OCI-LY1 (cell line): Measurements from ENCODE around the gene PLIN4.

ENCODE experiments used
- H2AFZ ChIP-seq: fragments of 200-600 bp; sonication (generic), shearing (Covaris generic); 2 replicates; pipeline ENCODE4 v1.6.0; 2014; ENCODE audit warnings: antibody characterized with exemption, mild to moderate bottlenecking, low read length
- H3F3A ChIP-seq: fragments of 200-600 bp; sonication (generic), shearing (Covaris generic); 2 replicates; pipeline ENCODE4 v1.6.0; 2014; ENCODE audit warnings: mild to moderate bottlenecking, antibody characterized with exemption, low read length, moderate library complexity; ENCODE audit not compliant: insufficient read depth
- H3K27ac ChIP-seq: fragments of 200-600 bp; sonication (generic); 2 replicates; pipeline ENCODE4 v1.5.1; 2014; ENCODE audit warnings: low read length, mixed run types, mild to moderate bottlenecking, low read depth; ENCODE audit not compliant: poor library complexity, severe bottlenecking
- H3K27me3 ChIP-seq: fragments of 200-600 bp; sonication (generic); 2 replicates; pipeline ENCODE4 v1.6.0; 2014; ENCODE audit warnings: antibody characterized with exemption, mild to moderate bottlenecking, low read length, moderate library complexity; ENCODE audit not compliant: insufficient read depth
- H3K36me3 ChIP-seq: fragments of 200-600 bp; sonication (generic); 2 replicates; pipeline ENCODE4 v1.6.1; 2014; ENCODE audit warnings: mild to moderate bottlenecking, antibody characterized with exemption, low read length, moderate library complexity, mixed read lengths; ENCODE audit not compliant: insufficient read depth
- H3K4me1 ChIP-seq: fragments of 200-600 bp; sonication (generic); 2 replicates; pipeline ENCODE4 v1.5.1; 2014; ENCODE audit warnings: mild to moderate bottlenecking, low read length, moderate library complexity; ENCODE audit not compliant: insufficient read depth, severe bottlenecking
- H3K4me2 ChIP-seq: fragments of 200-600 bp; sonication (generic), shearing (Covaris generic); 2 replicates; pipeline ENCODE4 v1.6.1; 2014; ENCODE audit warnings: low read length
- H3K4me3 ChIP-seq: fragments of 200-600 bp; sonication (generic); 2 replicates; pipeline ENCODE4 v1.5.1; 2014; ENCODE audit warnings: low read length, low read depth, mild to moderate bottlenecking, mixed read lengths; ENCODE audit not compliant: poor library complexity, severe bottlenecking
- H3K79me2 ChIP-seq: fragments of 200-600 bp; shearing (Covaris generic); 2 replicates; pipeline ENCODE4 v1.6.1; 2016; ENCODE audit warnings: mixed run types, low read length, mixed read lengths; ENCODE audit not compliant: insufficient read depth
- H3K9ac ChIP-seq: fragments of 200-600 bp; sonication (generic), shearing (Covaris generic); 2 replicates; pipeline ENCODE4 v1.6.1; 2014; ENCODE audit warnings: mild to moderate bottlenecking, low read length, mixed read lengths
- H3K9me2 ChIP-seq: fragments of 200-600 bp; sonication (generic), shearing (Covaris generic); 2 replicates; pipeline ENCODE4 v1.6.1; 2014; ENCODE audit warnings: low read depth, mild to moderate bottlenecking, low read length, mixed read lengths
- H3K9me3 ChIP-seq: fragments of 200-600 bp; shearing (Covaris generic); 2 replicates; pipeline ENCODE4 v1.6.1; 2014; ENCODE audit warnings: low read length, mixed read lengths
- H4K20me1 ChIP-seq: fragments of 200-600 bp; sonication (generic), shearing (Covaris generic); 2 replicates; pipeline ENCODE4 v1.6.0; 2016; ENCODE audit warnings: mild to moderate bottlenecking, low read length; ENCODE audit not compliant: insufficient read depth
- EZH2 ChIP-seq: fragments of 200-600 bp; sonication (generic), shearing (Covaris generic); IDR thresholded peaks from 2 replicates; pipeline ENCODE4 v1.8.0; 2017; ENCODE audit warnings: borderline replicate concordance, mixed run types, mild to moderate bottlenecking, antibody characterized with exemption, low read length, moderate library complexity, mixed read lengths
- TF ChIP-seq, protein P1 (sequence below): fragments of 200-600 bp; sonication (generic), shearing (Covaris generic); IDR thresholded peaks from 2 replicates; pipeline ENCODE4 v1.5.1; 2017; ENCODE audit warnings: mild to moderate bottlenecking, antibody characterized with exemption, low read length, moderate library complexity, mixed read lengths

PLIN4 gene

DNA sequence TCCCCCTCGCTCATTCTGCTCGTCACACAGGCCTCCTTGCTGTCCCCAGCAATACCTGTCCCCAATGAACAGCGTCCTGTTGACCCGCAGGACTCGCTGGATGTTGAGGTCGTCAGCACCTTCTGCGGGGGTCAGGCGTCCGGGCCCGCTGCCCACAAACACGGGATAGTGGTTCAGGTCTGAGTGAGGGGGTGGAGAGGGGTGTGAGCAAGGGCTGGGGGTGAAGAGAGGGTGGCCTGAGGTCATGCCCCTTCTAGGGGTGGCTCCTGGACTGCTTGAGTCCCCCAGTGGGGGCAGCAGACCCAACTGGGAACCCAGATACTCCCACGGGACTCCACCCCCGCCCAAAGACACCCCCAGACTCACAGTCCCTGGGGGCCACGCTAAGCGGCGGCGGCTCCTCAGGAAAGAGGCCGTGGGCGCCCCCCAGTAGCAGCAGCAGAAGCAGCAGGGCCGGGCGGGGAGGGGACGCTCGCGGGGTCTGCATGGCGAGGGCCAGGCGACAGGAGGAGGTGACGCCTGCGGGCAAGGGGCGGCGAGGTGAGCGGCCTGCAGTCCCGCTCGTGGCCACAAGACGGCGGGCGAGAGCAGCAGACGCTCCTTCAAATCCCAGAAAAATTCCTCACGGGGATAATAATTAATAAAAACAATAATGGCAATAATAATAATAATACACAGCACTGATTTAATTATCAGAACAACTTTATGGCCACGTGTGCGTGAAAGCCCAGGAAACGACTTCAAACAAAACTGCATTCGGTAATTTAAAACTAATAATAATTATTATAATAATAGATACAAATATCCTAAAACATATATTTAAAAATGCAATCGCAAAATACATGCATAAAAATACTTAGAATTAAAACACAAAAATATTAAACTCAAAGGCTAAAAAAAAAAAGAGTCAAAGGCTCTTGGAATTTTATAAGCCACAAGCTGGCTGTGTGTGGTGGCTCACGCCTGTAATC is 40.0 kb upstream of the PLIN4 start:
- no peak for TF ChIP-seq EZH2
- TF ChIP-seq, protein P1, sequence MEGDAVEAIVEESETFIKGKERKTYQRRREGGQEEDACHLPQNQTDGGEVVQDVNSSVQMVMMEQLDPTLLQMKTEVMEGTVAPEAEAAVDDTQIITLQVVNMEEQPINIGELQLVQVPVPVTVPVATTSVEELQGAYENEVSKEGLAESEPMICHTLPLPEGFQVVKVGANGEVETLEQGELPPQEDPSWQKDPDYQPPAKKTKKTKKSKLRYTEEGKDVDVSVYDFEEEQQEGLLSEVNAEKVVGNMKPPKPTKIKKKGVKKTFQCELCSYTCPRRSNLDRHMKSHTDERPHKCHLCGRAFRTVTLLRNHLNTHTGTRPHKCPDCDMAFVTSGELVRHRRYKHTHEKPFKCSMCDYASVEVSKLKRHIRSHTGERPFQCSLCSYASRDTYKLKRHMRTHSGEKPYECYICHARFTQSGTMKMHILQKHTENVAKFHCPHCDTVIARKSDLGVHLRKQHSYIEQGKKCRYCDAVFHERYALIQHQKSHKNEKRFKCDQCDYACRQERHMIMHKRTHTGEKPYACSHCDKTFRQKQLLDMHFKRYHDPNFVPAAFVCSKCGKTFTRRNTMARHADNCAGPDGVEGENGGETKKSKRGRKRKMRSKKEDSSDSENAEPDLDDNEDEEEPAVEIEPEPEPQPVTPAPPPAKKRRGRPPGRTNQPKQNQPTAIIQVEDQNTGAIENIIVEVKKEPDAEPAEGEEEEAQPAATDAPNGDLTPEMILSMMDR = peak; percentile 71
- H3F3A ChIP-seq = no peaks in the 10 kb centered on the region
- no peaks in the 10 kb centered on the region for H3K9me2 ChIP-seq
- H4K20me1 ChIP-seq = no peaks in the 10 kb centered on the region
- H3K9ac ChIP-seq = no peak overlapping the region
- no peaks in the 10 kb centered on the region for H3K4me1 ChIP-seq
- H3K27me3 ChIP-seq = no peaks in the 10 kb centered on the region
- H2AFZ ChIP-seq = no peak overlapping the region
- H3K4me3 ChIP-seq = no peak overlapping the region
- no peaks in the 10 kb centered on the region for H3K36me3 ChIP-seq
- no peaks in the 10 kb centered on the region for H3K79me2 ChIP-seq
- no peak overlapping the region for H3K4me2 ChIP-seq
- H3K9me3 ChIP-seq = no peaks in the 10 kb centered on the region
- no peak overlapping the region for H3K27ac ChIP-seq

DNA sequence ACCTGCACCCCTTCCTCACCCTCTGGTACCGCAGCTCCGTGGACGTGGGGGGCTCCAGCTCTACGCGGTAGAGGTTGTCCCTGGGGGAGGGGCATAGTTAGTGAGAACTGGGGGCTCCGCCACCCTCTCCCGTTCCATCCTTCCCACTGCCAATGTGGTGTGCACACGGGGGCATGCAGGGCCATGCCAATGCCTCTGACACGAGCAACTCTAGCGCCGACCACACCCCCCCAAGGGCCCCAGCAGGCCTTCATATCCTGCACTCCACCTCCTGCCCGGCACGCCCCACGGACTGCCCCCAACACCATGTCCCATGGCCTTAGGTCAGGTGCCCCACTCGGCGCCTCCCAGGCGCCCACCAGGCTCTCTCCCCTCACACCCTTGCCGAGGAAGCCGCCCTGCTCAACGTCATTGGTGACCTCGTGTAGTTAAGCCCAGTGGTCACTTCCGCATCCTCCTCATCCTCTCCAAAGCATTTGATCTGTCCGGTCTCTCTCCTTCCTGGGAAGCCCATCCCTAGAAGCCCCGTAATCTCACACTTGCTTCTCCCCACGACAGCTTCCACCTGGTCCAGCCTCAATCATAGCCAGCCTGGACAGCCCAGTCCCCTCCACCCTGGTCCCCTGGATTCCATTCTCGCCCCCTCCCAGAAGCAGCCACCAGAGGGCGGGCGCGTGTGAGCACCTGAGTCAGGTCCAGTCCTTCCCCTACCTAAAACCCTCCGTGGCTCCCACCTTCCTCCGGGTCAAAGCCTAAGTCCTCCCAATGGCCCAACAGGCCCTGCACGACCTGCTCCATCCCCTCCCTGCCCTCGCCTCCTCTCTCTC is 39.1 kb upstream of the PLIN4 start:
- no peaks in the 10 kb centered on the region for H3F3A ChIP-seq
- H3K4me2 ChIP-seq = no peak overlapping the region
- H3K27me3 ChIP-seq = no peaks in the 10 kb centered on the region
- H2AFZ ChIP-seq = no peak overlapping the region
- H3K4me3 ChIP-seq = no peak overlapping the region
- TF ChIP-seq, protein P1 = peak; percentile 38
- no peak for TF ChIP-seq EZH2
- no peaks in the 10 kb centered on the region for H3K9me2 ChIP-seq
- H3K4me1 ChIP-seq = no peaks in the 10 kb centered on the region
- H3K9ac ChIP-seq = no peak overlapping the region
- H4K20me1 ChIP-seq = no peaks in the 10 kb centered on the region
- no peaks in the 10 kb centered on the region for H3K36me3 ChIP-seq
- H3K9me3 ChIP-seq = no peaks in the 10 kb centered on the region
- H3K27ac ChIP-seq = no peak overlapping the region
- no peaks in the 10 kb centered on the region for H3K79me2 ChIP-seq

DNA sequence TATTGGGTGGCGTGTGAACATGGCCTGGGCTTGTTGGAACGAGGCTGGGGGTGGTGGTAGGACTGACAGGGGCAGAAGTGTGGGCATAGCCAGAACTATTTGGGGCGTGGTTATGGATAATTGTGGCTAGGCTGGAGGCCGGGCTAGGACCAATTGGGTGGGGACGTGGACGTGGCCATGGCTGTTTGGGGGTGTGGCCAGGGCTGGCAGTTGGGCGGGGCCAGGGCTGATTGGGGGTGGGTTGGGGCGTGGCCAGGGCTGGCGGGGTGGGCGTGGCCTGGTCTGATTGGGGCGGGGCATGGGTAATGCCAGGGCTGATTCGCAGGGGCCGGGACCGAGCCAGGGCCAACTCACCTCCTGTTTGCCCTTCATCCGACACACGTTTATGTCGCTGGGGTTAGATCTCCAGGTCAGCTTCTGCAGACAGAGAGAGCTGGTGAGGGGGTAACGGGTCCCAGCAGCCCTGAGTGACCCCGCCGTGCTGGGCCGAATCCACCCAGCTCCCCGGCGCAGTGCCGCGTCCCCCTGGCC is 38.4 kb upstream of the PLIN4 start:
- TF ChIP-seq, protein P1 = no peak
- no peak for TF ChIP-seq EZH2
- Histone ChIP-seq H3K9me2 (no peaks in the 10 kb centered on the region), H3K27ac (no peak overlapping the region), H3F3A (no peaks in the 10 kb centered on the region), H3K9me3 (no peaks in the 10 kb centered on the region), H3K9ac (no peak overlapping the region), H3K79me2 (no peaks in the 10 kb centered on the region), H3K4me1 (no peaks in the 10 kb centered on the region), H3K4me3 (no peak overlapping the region), H2AFZ (no peak overlapping the region), H3K4me2 (no peak overlapping the region), H4K20me1 (no peaks in the 10 kb centered on the region), H3K36me3 (no peaks in the 10 kb centered on the region), H3K27me3 (peaks cover 5% of the 10 kb centered on the region; the same call in 1 of the 2 replicates)
